ENCODE data around the gene COP1. TPM values are rescaled to one million over a fixed set of nuclear protein-coding genes. Genes with fewer than 3 reads are reported as not detected.

COP1 gene
- total and polyA plus RNA-seq, 2 of the 8 experiments (the other 6 are each of a cell fraction or from before 2014, with no cell fraction given), result 26.2 to 44.9 TPM

DNA sequence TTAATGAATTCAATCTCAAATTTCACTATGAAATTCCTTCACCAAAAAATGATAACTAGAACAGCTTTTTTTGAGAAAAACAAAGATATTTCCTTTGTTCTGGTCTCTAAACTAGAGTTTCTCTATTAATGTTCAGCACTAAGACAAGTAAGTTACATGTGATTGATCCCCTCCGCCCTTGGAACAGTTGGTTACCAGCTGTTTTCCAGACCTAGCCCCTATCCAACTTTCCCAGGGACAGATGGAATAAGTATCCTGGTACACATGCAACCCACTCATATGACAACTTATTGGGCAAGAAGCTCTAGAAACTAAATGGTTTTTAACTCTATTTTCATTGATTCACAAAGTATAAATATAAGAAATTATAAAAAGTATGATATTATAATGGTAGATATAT is 140.4 kb downstream of the COP1 start:
- Histone ChIP-seq H3K27me3 (replicated peaks in 1 of 4; ENCODE audit: control insufficient read depth in 3 of 4, extremely low read depth in 1 of 4, insufficient read depth in 3 of 4, low read length in 3 of 4) (no peaks in the 10 kb centered on the region; a peak in 1 of 7 replicates), H3K18ac (ENCODE audit: extremely low read depth, low read length) (no peak overlapping the region), H3K79me2 (ENCODE audit: control insufficient read depth in 1 of 2, insufficient read depth in 2 of 2, low read length in 2 of 2) (no peaks in the 10 kb centered on the region), H2AK5ac (ENCODE audit: low read depth, low read length) (no peak overlapping the region), H3K79me1 (ENCODE audit: low read depth, low read length) (no peaks in the 10 kb centered on the region), H2BK20ac (ENCODE audit: low read length) (no peak overlapping the region), H2AFZ (ENCODE audit: low read length) (no peak overlapping the region), H2BK5ac (ENCODE audit: low read depth, low read length) (no peak overlapping the region), H3K4me2 (ENCODE audit: insufficient read depth in 1 of 2, low read depth in 2 of 2, low read length in 2 of 2) (no peak overlapping the region), H3K9me3 (ENCODE audit: insufficient read depth in 2 of 2, low read depth in 1 of 2, low read length in 1 of 2) (no peaks in the 10 kb centered on the region), H3K36me3 (ENCODE audit: control insufficient read depth in 2 of 4, insufficient read depth in 4 of 4, low read length in 3 of 4) (no peaks in the 10 kb centered on the region), H4K91ac (replicated peaks; ENCODE audit: insufficient read length, low read length) (no peak overlapping the region), H3K4ac (replicated peaks; ENCODE audit: insufficient read length, low read depth, low read length) (no peak overlapping the region), H3K4me1 (replicated peaks in 1 of 4; ENCODE audit: control insufficient read depth in 3 of 4, insufficient read depth in 4 of 4, low read length in 3 of 4) (no peaks in the 10 kb centered on the region), H3K4me3 (ENCODE audit: extremely low read depth in 1 of 4, insufficient read depth in 2 of 4, low read depth in 3 of 4, low read length in 4 of 4) (no peak overlapping the region), H3K14ac (ENCODE audit: insufficient read length) (no peak overlapping the region), H3K23me2 (ENCODE audit: low read depth, low read length) (no peaks in the 10 kb centered on the region), H4K20me1 (replicated peaks in 1 of 2; ENCODE audit: control insufficient read depth in 1 of 2, insufficient read depth in 2 of 2, low read length in 2 of 2) (peaks cover 0 to 3% of the 10 kb centered on the region in 2 experiments), H3K27ac (ENCODE audit: low read depth, low read length) (no peak overlapping the region), H2BK15ac (ENCODE audit: low read length) (no peak overlapping the region), H4K8ac (ENCODE audit: extremely low read depth, insufficient read depth, low read length) (no peak overlapping the region), H3K56ac (replicated peaks; ENCODE audit: insufficient read length, low read depth, low read length) (no peak overlapping the region), H3K23ac (ENCODE audit: insufficient read length) (no peak overlapping the region), H4K5ac (ENCODE audit: insufficient read length, low read depth, low read length) (no peak overlapping the region), H2BK120ac (replicated peaks; ENCODE audit: low read depth, low read length) (no peak overlapping the region), H2BK12ac (ENCODE audit: low read depth, low read length) (no peak overlapping the region), H3K9ac (replicated peaks in 1 of 4; ENCODE audit: extremely low read depth in 1 of 4, low read depth in 3 of 4, low read length in 3 of 4) (no peak overlapping the region)
- ChIA-PET POLR2A (ENCODE audit: partially characterized antibody) (no interaction called here), CTCF (ENCODE audit: partially characterized antibody) (interaction anchor here (0.6 to 1.6 kb wide), 2 partner anchors 322 to 500 kb away, joined by 3 to 8 read pairs; no protein-coding TSS in a partner anchor)
- DNase-seq (ENCODE audit: low read depth in 1 of 2, low spot score in 2 of 2) (no peak), FAIRE-seq (no peak)
- WGBS, 2 experiments (ENCODE audit: extremely low coverage in 1 of 2, insufficient coverage in 1 of 2, insufficient read length in 1 of 2, insufficient replicate concordance in 2 of 2, low coverage in 1 of 2, low lambda C conversion rate in 2 of 2, missing lambda C conversion rate in 1 of 2), result 85% methylated on average over 1 of the region's 1 CpG; no CpG with 5 or more reads in 1 of the 2 experiments
- no peak for TF ChIP-seq HDAC2 (IDR thresholded peaks at IDR 0.05; ENCODE audit: borderline replicate concordance in 1 of 2, low read depth in 2 of 2, low read length in 2 of 2)
- no peak for TF ChIP-seq CTCF (IDR thresholded peaks at IDR 0.05; ENCODE audit: control extremely low read depth in 1 of 3, insufficient read depth in 1 of 3, low read depth in 1 of 3, low read length in 3 of 3)
- no peak for TF ChIP-seq EZH2 (IDR thresholded peaks at IDR 0.05; ENCODE audit: low read depth, low read length, severe bottlenecking)
- no peak for TF ChIP-seq POLR2A (IDR thresholded peaks at IDR 0.05; ENCODE audit: control extremely low read depth in 1 of 2, low read depth in 2 of 2, low read length in 2 of 2)
- no peak for TF ChIP-seq SP1 (IDR thresholded peaks at IDR 0.05; ENCODE audit: low read depth, low read length)
- TF ChIP-seq SIRT6 (IDR thresholded peaks at IDR 0.05; ENCODE audit: low read length), result no peak
- no peak for TF ChIP-seq YY1 (IDR thresholded peaks at IDR 0.05; ENCODE audit: low read depth, low read length)
